LNCaP clone FGC (cell line): ENCODE data around the gene MAGI2.

Source experiments
- DNase-seq: peaks from one replicate; pipeline ENCODE4 v3.0.0-alpha.2; 2011; ENCODE audit warnings: low read depth
- H3K4me3 ChIP-seq: 2 replicates; pipeline ENCODE4 v1.5.1; 2011; ENCODE audit warnings: mild to moderate bottlenecking, low read depth, low read length, control low read depth
- CTCF ChIP-seq: IDR thresholded peaks from 2 replicates; pipeline ENCODE4 v1.5.1; 2012; ENCODE audit warnings: mild to moderate bottlenecking; ENCODE audit not compliant: control insufficient read depth, insufficient read depth; ENCODE audit errors: extremely low read depth

MAGI2 gene

GRCh38 chr7:78862411-78862900 lies 591.0 kb downstream of the MAGI2 start:
- H3K4me3 ChIP-seq = no peak overlapping the region
- DNase-seq = no peak
- no peak for TF ChIP-seq CTCF

- DNase-seq = no peak
- no peak overlapping the region for H3K4me3 ChIP-seq
- TF ChIP-seq CTCF = no peak
These were observed 600.5 kb downstream of the MAGI2 start for GRCh38 chr7:78852951-78853350.

- H3K4me3 ChIP-seq = no peak overlapping the region
- TF ChIP-seq CTCF = no peak
- no peak for DNase-seq
These were observed 603.2 kb downstream of the MAGI2 start for GRCh38 chr7:78850093-78850740.

- no peak overlapping the region for H3K4me3 ChIP-seq
- no peak for DNase-seq
- TF ChIP-seq CTCF = no peak
These were observed 608.3 kb downstream of the MAGI2 start for GRCh38 chr7:78845155-78845554.

- no peak overlapping the region for H3K4me3 ChIP-seq
- no peak for TF ChIP-seq CTCF
These were observed 611.4 kb downstream of the MAGI2 start for GRCh38 chr7:78842068-78842467.

GRCh38 chr7:78835897-78836296 lies 617.6 kb downstream of the MAGI2 start:
- no peak overlapping the region for H3K4me3 ChIP-seq
- no peak for TF ChIP-seq CTCF
- DNase-seq = no peak

More at GRCh38 chr7:78842068-78842467, 611.4 kb downstream of the MAGI2 start:
- DNase-seq = no peak

GRCh38 chr7:78828317-78828716 lies 625.1 kb downstream of the MAGI2 start:
- DNase-seq = no peak
- TF ChIP-seq CTCF = no peak
- no peak overlapping the region for H3K4me3 ChIP-seq
